CD14-positive monocyte (primary cell): ENCODE results near the gene PAX8. TPM values are rescaled to one million over a fixed set of nuclear protein-coding genes. Genes with fewer than 3 reads are reported as not detected.
"Not testable (repeated sequence)": the region's sequence is repeated elsewhere in the genome, so short reads cannot be mapped to it uniquely, and the experiment has no call there.

Experiments
- DNase-seq, 3 donors: peaks; one replicate each; pipeline ENCODE4 v3.0.0-alpha.2; 2011 to 2022
- H2AFZ ChIP-seq: 2 replicates; pipeline ENCODE4 v1.6.0; 2012; ENCODE audit warnings: mild to moderate bottlenecking, low read depth, low read length, inconsistent platforms; ENCODE audit not compliant: insufficient read depth, poor library complexity, severe bottlenecking
- H3K27ac ChIP-seq, 2 donors: 1 replicate in 1 of 2; 2 replicates in 1 of 2; pipeline ENCODE4 v1.5.1; 2012 to 2013; ENCODE audit warnings: low read length in 2 of 2, control low read depth in 1 of 2, inconsistent platforms in 1 of 2, low read depth in 1 of 2, mild to moderate bottlenecking in 1 of 2
- H3K27me3 ChIP-seq, 2 donors: one replicate each; pipeline versions ENCODE4 v1.6.0 to v1.6.1; 2011 to 2013; ENCODE audit warnings: low read length in 2 of 2; ENCODE audit not compliant: control insufficient read depth in 2 of 2, insufficient read depth in 2 of 2
- H3K36me3 ChIP-seq, 2 donors: replicated peaks in 1 of 2; 1 replicate in 1 of 2; 2 replicates in 1 of 2; pipeline versions ENCODE4 v1.5.1 to v1.6.1; 2012 to 2013; ENCODE audit warnings: low read length in 2 of 2, control low read depth in 1 of 2, inconsistent platforms in 1 of 2, mild to moderate bottlenecking in 1 of 2; ENCODE audit not compliant: insufficient read depth in 2 of 2, control insufficient read depth in 1 of 2
- H3K4me1 ChIP-seq, 2 donors: 1 replicate in 1 of 2; 2 replicates in 1 of 2; pipeline versions ENCODE4 v1.5.1 to v1.6.1; 2012 to 2013; ENCODE audit warnings: low read length in 2 of 2, control low read depth in 1 of 2, inconsistent platforms in 1 of 2, mild to moderate bottlenecking in 1 of 2, moderate library complexity in 1 of 2; ENCODE audit not compliant: insufficient read depth in 2 of 2, control insufficient read depth in 1 of 2
- H3K4me2 ChIP-seq: replicated peaks from 2 replicates; pipeline ENCODE3; 2012; ENCODE audit warnings: low read length, moderate library complexity, mild to moderate bottlenecking; ENCODE audit not compliant: poor library complexity, severe bottlenecking; ENCODE audit errors: extremely low read depth
- H3K4me3 ChIP-seq, 3 experiments: fragments of 200-600 bp in 1 of 3; sonication (generic) in 1 of 3; replicated peaks in 1 of 3; 1 replicate in 2 of 3; 2 replicates in 1 of 3; pipeline ENCODE4 v1.5.1; 2011 to 2013; ENCODE audit warnings: low read length in 3 of 3, mild to moderate bottlenecking in 3 of 3, control low read depth in 2 of 3, low read depth in 2 of 3, inconsistent platforms in 1 of 3, moderate library complexity in 1 of 3
- H3K79me2 ChIP-seq: 2 replicates; pipeline ENCODE4 v1.6.0; 2012; ENCODE audit warnings: mild to moderate bottlenecking, control low read depth, inconsistent platforms, low read length, moderate library complexity; ENCODE audit not compliant: insufficient read depth
- H3K9ac ChIP-seq: 2 replicates; pipeline ENCODE4 v1.6.0; 2017; ENCODE audit warnings: low read length, mild to moderate bottlenecking; ENCODE audit not compliant: insufficient read depth, poor library complexity, severe bottlenecking
- H3K9me3 ChIP-seq, 2 donors: replicated peaks in 1 of 2; 1 replicate in 1 of 2; 2 replicates in 1 of 2; pipeline versions ENCODE4 v1.5.1 to v1.6.1; 2012 to 2013; ENCODE audit warnings: low read length in 2 of 2, control low read depth in 1 of 2; ENCODE audit not compliant: control insufficient read depth in 1 of 2, insufficient read depth in 1 of 2
- H4K20me1 ChIP-seq: 2 replicates; pipeline ENCODE4 v1.6.0; 2012; ENCODE audit warnings: mild to moderate bottlenecking, low read length, control low read depth, moderate library complexity; ENCODE audit not compliant: insufficient read depth
- H3K27ac Mint-ChIP-seq, 7 donors: one replicate each; pipeline ENCODE4 v1.8.0; 2020; ENCODE audit warnings: mild to moderate bottlenecking in 7 of 7, mixed read lengths in 7 of 7, moderate library complexity in 6 of 7, inconsistent platforms in 2 of 7
- H3K27me3 Mint-ChIP-seq, 3 donors: one replicate each; pipeline ENCODE4 v1.8.0; 2021 to 2022; ENCODE audit warnings: low read depth in 3 of 3, mild to moderate bottlenecking in 3 of 3, mixed read lengths in 3 of 3, moderate library complexity in 3 of 3, inconsistent platforms in 1 of 3
- H3K36me3 Mint-ChIP-seq, 2 donors: one replicate each; pipeline ENCODE4 v1.8.0; 2020; ENCODE audit warnings: mixed read lengths in 2 of 2, inconsistent platforms in 1 of 2, mild to moderate bottlenecking in 1 of 2
- H3K4me1 Mint-ChIP-seq: one replicate; pipeline ENCODE4 v1.8.0; 2020; ENCODE audit warnings: mild to moderate bottlenecking, mixed read lengths
- H3K4me3 Mint-ChIP-seq, 2 donors: one replicate each; pipeline ENCODE4 v1.8.0; 2020; ENCODE audit warnings: mild to moderate bottlenecking in 2 of 2, mixed read lengths in 2 of 2, moderate library complexity in 1 of 2
- H3K9me3 Mint-ChIP-seq, 7 donors: one replicate each; pipeline ENCODE4 v1.8.0; 2020 to 2022; ENCODE audit warnings: mixed read lengths in 7 of 7, mild to moderate bottlenecking in 6 of 7, moderate library complexity in 6 of 7, inconsistent platforms in 2 of 7
- WGBS: methylation state at CpG from one replicate; pipeline ENCODE4 v1.1.5; 2013; ENCODE audit warnings: missing lambda C conversion rate; ENCODE audit not compliant: insufficient coverage; 5-methylcytosine and 5-hydroxymethylcytosine counted together
- intact Hi-C, 2 donors: fragments of 100-400 bp; cut with micrococcal nuclease; formaldehyde crosslinking; loops; one replicate each; pipeline versions ENCODE4 v1.15.0 to v1.15.1; 2023
- polyA minus RNA-seq: library from RNA; depleted of rRNA, polyadenylated mRNA; stranded (reverse); fragments of >200 nt; gene quantifications from 2 replicates; pipeline ENCODE4 v1.2.3, GENCODE V29; 2012
- polyA plus RNA-seq, 3 donors: library from polyadenylated mRNA; depleted of rRNA in 1 of 3; unstranded in 2 of 3; stranded (reverse) in 1 of 3; fragments of 300-500 nt in 2 of 3; fragments of >200 nt in 1 of 3; fragmentation: Illumina TruSeq in 2 of 3; gene quantifications; 1 replicate in 2 of 3; 2 replicates in 1 of 3; pipeline ENCODE4 v1.2.3, GENCODE V29; 2012 to 2021
- total RNA-seq, 12 experiments: library from RNA in 1 of 12; stranded (reverse) in 1 of 12; fragments of 120-200 nt in 1 of 12; gene quantifications; one replicate each; pipeline ENCODE4 v1.2.4 and lab custom pipeline; 2013 to 2026; ENCODE audit warnings: mixed read lengths in 6 of 12, inconsistent platforms in 1 of 12
- TF ChIP-seq, protein P1 (sequence below): fragments of 200-600 bp; IDR thresholded peaks from one replicate; pipeline ENCODE4 v1.8.0; 2022; ENCODE audit warnings: antibody characterized with exemption, mild to moderate bottlenecking

PAX8 gene
- total RNA-seq (2013), result 0.40 TPM
- polyA plus RNA-seq, result under 1 TPM; 0.26 to 0.47 (median 0.36) TPM
- 0.08 and 0.55 TPM in 2 replicates for polyA minus RNA-seq
- total RNA-seq (lab: John Stamatoyannopoulos, UW), result 0.49 to 4.3 (median 1.7) reads per million in 11 experiments

DNA sequence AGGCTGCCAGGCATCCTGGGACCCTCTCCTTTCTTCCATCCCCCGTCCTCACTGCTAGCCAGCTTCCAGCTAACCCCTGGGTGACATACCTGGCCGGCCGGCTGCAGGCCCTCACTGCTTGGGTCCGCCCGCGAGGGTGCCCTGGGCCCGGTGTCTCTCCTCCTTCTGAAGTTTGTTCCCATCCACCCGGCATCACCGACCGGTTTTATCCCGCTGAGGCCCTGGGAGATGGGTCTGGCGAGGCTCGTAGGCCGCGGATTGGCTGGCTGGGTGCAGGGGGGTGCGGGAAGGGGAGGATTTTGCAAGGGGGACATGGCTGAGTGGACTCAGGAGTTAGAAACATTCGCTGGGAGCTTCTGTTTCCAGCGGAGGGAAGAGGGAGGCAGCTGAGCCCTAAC lies at the start of gene PAX8:
Gene PAX8 (minus strand): TSS at position 180 of the 398 bp plus-strand sequence. CDS start 527 bp downstream, outside the sequence.
- Mint-ChIP-seq H3K27me3 (peaks cover 66 to 69% (median 67%) of the 10 kb centered on the region in 3 donors), H3K27ac (no peak within 1 kb of the TSS), H3K4me1 (peaks cover 44% of the 10 kb centered on the region), H3K9me3 (peaks cover 0 to 14% (median 7%) of the 10 kb centered on the region in 7 donors), H3K4me3 (peak within 1 kb of the TSS in 1 of 2 donors; percentile 77), H3K36me3 (peaks cover 0 to 16% of the 10 kb centered on the region in 2 donors)
- H3K27ac ChIP-seq, result no peak within 1 kb of the TSS
- H3K79me2 ChIP-seq, result no peaks in the 10 kb centered on the region
- H3K4me2 ChIP-seq, result peak within 1 kb of the TSS; percentile 24
- H3K27me3 ChIP-seq, result peaks cover 53 to 59% of the 10 kb centered on the region in 2 donors
- H3K36me3 ChIP-seq, result no peaks in the 10 kb centered on the region
- H3K4me3 ChIP-seq, result no peak within 1 kb of the TSS
- 81% methylated on average over 18 of the region's 18 CpGs for WGBS
- no peak within 1 kb of the TSS for H2AFZ ChIP-seq
- no peak within 1 kb of the TSS for H3K9ac ChIP-seq
- H3K4me1 ChIP-seq, result peaks cover 38 to 40% of the 10 kb centered on the region in 2 donors
- TF ChIP-seq, protein P1, sequence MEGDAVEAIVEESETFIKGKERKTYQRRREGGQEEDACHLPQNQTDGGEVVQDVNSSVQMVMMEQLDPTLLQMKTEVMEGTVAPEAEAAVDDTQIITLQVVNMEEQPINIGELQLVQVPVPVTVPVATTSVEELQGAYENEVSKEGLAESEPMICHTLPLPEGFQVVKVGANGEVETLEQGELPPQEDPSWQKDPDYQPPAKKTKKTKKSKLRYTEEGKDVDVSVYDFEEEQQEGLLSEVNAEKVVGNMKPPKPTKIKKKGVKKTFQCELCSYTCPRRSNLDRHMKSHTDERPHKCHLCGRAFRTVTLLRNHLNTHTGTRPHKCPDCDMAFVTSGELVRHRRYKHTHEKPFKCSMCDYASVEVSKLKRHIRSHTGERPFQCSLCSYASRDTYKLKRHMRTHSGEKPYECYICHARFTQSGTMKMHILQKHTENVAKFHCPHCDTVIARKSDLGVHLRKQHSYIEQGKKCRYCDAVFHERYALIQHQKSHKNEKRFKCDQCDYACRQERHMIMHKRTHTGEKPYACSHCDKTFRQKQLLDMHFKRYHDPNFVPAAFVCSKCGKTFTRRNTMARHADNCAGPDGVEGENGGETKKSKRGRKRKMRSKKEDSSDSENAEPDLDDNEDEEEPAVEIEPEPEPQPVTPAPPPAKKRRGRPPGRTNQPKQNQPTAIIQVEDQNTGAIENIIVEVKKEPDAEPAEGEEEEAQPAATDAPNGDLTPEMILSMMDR, result no peak
- DNase-seq, result no peak
- intact Hi-C loops, result no loop called here
- peaks cover 0 to 30% of the 10 kb centered on the region in 2 donors for H3K9me3 ChIP-seq
- H4K20me1 ChIP-seq, result no peaks in the 10 kb centered on the region

DNA sequence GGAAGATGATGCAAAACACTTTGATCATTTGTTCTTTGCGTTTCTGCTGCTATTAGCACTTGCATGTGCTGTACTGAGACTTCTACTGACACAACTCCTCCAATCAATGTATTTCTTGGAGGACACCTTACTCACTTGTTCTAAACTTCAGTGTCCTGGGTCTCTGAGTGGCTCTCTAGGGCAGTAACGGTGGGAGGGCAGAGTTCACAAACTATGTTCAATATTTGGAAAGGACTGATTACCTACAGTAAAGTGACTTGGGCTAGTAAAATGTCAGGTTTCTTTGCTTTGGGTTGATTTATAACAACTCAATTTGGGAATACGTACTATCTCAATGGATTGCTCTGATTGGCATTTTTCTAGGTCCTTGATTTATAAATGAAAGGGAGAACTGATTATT lies 49.3 kb upstream of the PAX8 start:
- 100% methylated on average over 1 of the region's 3 CpGs for WGBS
- no peaks in the 10 kb centered on the region for H4K20me1 ChIP-seq
- H3K4me3 Mint-ChIP-seq, result no peak overlapping the region

DNA sequence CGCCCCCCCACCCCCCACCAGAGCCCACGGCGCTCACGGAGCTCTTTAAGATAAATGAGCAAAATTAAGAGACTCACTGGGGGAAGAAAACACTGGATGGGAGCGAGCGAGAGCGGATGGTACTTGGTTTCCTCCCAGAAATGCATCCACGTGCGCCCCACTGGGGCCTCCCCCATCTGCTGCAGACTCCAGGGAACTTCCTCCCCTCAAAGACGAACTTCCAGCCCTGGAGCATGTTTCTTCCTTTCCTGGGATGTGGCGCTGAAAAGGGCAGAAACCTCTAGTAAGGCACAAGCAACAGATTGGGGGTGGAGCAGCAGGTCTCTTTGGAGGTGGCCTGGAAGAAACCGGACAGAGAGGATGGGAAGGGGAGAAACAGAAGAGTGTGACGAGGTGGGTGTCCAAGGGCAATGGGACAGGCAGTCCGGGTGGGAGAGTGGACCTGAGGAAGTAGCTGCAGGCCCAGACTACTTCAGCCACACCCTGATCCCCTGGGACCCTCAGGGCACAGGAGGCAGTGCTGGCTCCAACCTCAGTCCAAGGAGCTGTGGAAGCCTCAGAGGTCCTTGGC lies 46.5 kb upstream of the PAX8 start:
- no CpG with 5 or more reads among the region's 14 CpGs for WGBS
- intact Hi-C loops, H3K9me3 ChIP-seq, H3K36me3 ChIP-seq, H3K36me3 Mint-ChIP-seq, H3K79me2 ChIP-seq, H3K27ac ChIP-seq, H4K20me1 ChIP-seq, H3K27me3 ChIP-seq, DNase-seq, H3K9me3 Mint-ChIP-seq, H3K9ac ChIP-seq: not testable (repeated sequence)
- Mint-ChIP-seq H3K4me3 (peak overlapping the region; percentile 59 to 97), H3K4me1 (peaks cover 13% of the 10 kb centered on the region), H3K27me3 (peaks cover 9 to 24% (median 10%) of the 10 kb centered on the region in 3 donors), H3K27ac (peak overlapping the region in 2 of 7 donors; percentile 1 to 16)
- Histone ChIP-seq H2AFZ (peak overlapping the region; percentile 73), H3K4me2 (peak overlapping the region; percentile 74), H3K4me1 (peaks cover 4 to 13% of the 10 kb centered on the region in 2 donors), H3K4me3 (peak overlapping the region in 1 of 3 experiments; percentile 66)

More for the DNA sequence above, 49.3 kb upstream of the PAX8 start:
- Histone ChIP-seq H3K4me3 (no peak overlapping the region), H3K36me3 (no peaks in the 10 kb centered on the region), H3K27me3 (peaks cover 0 to 2% of the 10 kb centered on the region in 2 donors), H3K27ac (no peak overlapping the region), H3K79me2 (no peaks in the 10 kb centered on the region), H3K4me1 (peaks cover 4 to 13% of the 10 kb centered on the region in 2 donors), H2AFZ (no peak overlapping the region), H3K9ac (no peak overlapping the region), H3K9me3 (no peaks in the 10 kb centered on the region), H3K4me2 (no peak overlapping the region)
- TF ChIP-seq, protein P1, result no peak
- Mint-ChIP-seq H3K4me1 (peaks cover 11% of the 10 kb centered on the region), H3K27me3 (peaks cover 7 to 13% (median 11%) of the 10 kb centered on the region in 3 donors), H3K9me3 (peaks cover 0 to 2% (median 0%) of the 10 kb centered on the region in 7 donors), H3K27ac (no peak overlapping the region), H3K36me3 (no peaks in the 10 kb centered on the region)
- DNase-seq, result no peak
- intact Hi-C loops, result no loop called here
